Activated naive CD8-positive, alpha-beta T cell treated with anti-CD3 and anti-CD28 coated beads, Interleukin-2, amount 50 U/mL, for 24 hours (primary cell): ENCODE measurements around the gene MTO1.
"Not testable (repeated sequence)": the region's sequence is repeated elsewhere in the genome, so short reads cannot be mapped to it uniquely, and the experiment has no call there.

Experiments
- ATAC-seq: fragments of 150-1000 bp; cut with Tn5 transposase; one replicate; pipeline ENCODE4 v1.10.0; 2021
- DNase-seq: peaks from one replicate; pipeline ENCODE4 v3.0.0; 2021
- H3K27ac Mint-ChIP-seq: one replicate; pipeline ENCODE4 v1.8.0; 2021; ENCODE audit warnings: mild to moderate bottlenecking, mixed read lengths
- H3K27me3 Mint-ChIP-seq: one replicate; pipeline ENCODE4 v1.8.0; 2021; ENCODE audit warnings: mixed read lengths
- H3K36me3 Mint-ChIP-seq: one replicate; pipeline ENCODE4 v1.8.0; 2021; ENCODE audit warnings: low read depth, mixed read lengths
- H3K4me1 Mint-ChIP-seq: one replicate; pipeline ENCODE4 v1.8.0; 2021; ENCODE audit warnings: mixed read lengths
- H3K4me3 Mint-ChIP-seq: one replicate; pipeline ENCODE4 v1.8.0; 2021; ENCODE audit warnings: mild to moderate bottlenecking, moderate library complexity, mixed read lengths
- H3K9me3 Mint-ChIP-seq: one replicate; pipeline ENCODE4 v1.8.0; 2021; ENCODE audit warnings: mixed read lengths

MTO1 gene

GRCh38 chr6:73532293-73532692 is 70.8 kb downstream of the MTO1 start:
- H3K36me3 Mint-ChIP-seq = no peaks in the 10 kb centered on the region
- H3K27ac Mint-ChIP-seq = no peak overlapping the region
- DNase-seq (no peak), ATAC-seq (no peak)
- no peaks in the 10 kb centered on the region for H3K4me1 Mint-ChIP-seq
- H3K9me3 Mint-ChIP-seq = no peaks in the 10 kb centered on the region
- no peaks in the 10 kb centered on the region for H3K27me3 Mint-ChIP-seq
- H3K4me3 Mint-ChIP-seq = no peak overlapping the region

DNA sequence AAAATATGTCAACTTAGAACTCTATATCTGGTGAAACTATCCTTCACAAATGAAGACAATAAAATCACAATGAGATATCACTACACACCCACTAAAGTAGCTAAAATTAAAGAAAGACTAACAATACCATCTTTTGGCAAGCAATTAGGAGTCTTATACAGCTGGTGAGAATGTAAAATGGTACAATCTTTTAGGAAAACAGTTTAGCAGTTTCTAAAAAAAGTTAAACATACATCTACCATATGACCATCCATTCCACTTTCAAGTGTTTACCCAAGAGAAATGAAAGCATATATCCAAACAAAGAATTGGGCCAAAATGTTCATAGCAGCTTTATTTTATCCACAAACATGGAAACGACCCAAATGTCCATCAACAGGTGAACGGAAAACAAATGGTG is 73.1 kb downstream of the MTO1 start:
- no peak for ATAC-seq
- no peaks in the 10 kb centered on the region for H3K36me3 Mint-ChIP-seq
- no peaks in the 10 kb centered on the region for H3K27me3 Mint-ChIP-seq
- DNase-seq = no peak
- peaks cover 2% of the 10 kb centered on the region for H3K4me1 Mint-ChIP-seq
- no peak overlapping the region for H3K27ac Mint-ChIP-seq
- H3K9me3 Mint-ChIP-seq = no peaks in the 10 kb centered on the region
- H3K4me3 Mint-ChIP-seq = no peak overlapping the region

- Mint-ChIP-seq H3K27ac (no peak overlapping the region), H3K4me1 (peaks cover 2% of the 10 kb centered on the region), H3K36me3 (no peaks in the 10 kb centered on the region), H3K9me3 (no peaks in the 10 kb centered on the region), H3K27me3 (no peaks in the 10 kb centered on the region), H3K4me3 (no peak overlapping the region)
- no peak for ATAC-seq
- DNase-seq = no peak
Measured at GRCh38 chr6:73537677-73538076, 76.1 kb downstream of the MTO1 start.

GRCh38 chr6:73538116-73538779 is 76.7 kb downstream of the MTO1 start:
- H3K9me3 Mint-ChIP-seq = no peaks in the 10 kb centered on the region
- H3K27ac Mint-ChIP-seq = no peak overlapping the region
- peaks cover 2% of the 10 kb centered on the region for H3K4me1 Mint-ChIP-seq
- ATAC-seq (no peak), DNase-seq (no peak)
- H3K36me3 Mint-ChIP-seq = no peaks in the 10 kb centered on the region
- H3K4me3 Mint-ChIP-seq = no peak overlapping the region
- no peaks in the 10 kb centered on the region for H3K27me3 Mint-ChIP-seq

GRCh38 chr6:73542481-73542880 is 80.9 kb downstream of the MTO1 start:
- ATAC-seq, H3K36me3 Mint-ChIP-seq, H3K4me1 Mint-ChIP-seq, DNase-seq, H3K9me3 Mint-ChIP-seq, H3K4me3 Mint-ChIP-seq, H3K27me3 Mint-ChIP-seq, H3K27ac Mint-ChIP-seq: not testable (repeated sequence)

DNA sequence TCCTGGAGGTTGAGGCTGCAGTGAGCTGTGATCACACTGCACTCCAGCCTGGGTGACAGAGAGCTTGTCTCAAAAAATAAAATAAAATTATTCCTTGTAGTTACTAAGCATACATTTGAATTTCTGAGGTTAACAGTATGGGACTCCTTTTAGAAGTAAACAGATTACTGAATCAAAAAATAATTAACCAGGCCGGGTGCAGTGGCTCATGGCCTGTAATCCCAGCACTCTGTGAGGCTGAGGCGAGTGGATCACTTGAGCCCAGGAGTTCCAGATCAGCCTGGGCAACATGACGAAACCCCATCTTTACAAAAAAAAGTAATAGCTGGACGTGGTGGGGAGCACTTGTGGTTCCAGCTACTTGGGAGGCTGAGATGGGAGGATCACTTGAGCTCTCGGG is 81.4 kb downstream of the MTO1 start:
- H3K4me1 Mint-ChIP-seq = no peaks in the 10 kb centered on the region
- no peaks in the 10 kb centered on the region for H3K36me3 Mint-ChIP-seq
- no peak overlapping the region for H3K4me3 Mint-ChIP-seq
- no peaks in the 10 kb centered on the region for H3K9me3 Mint-ChIP-seq
- DNase-seq (no peak), ATAC-seq (no peak)
- no peak overlapping the region for H3K27ac Mint-ChIP-seq
- peaks cover 1% of the 10 kb centered on the region for H3K27me3 Mint-ChIP-seq

- no peaks in the 10 kb centered on the region for H3K9me3 Mint-ChIP-seq
- no peaks in the 10 kb centered on the region for H3K36me3 Mint-ChIP-seq
- H3K4me1 Mint-ChIP-seq = no peaks in the 10 kb centered on the region
- ATAC-seq (no peak), DNase-seq (no peak)
- peaks cover 1% of the 10 kb centered on the region for H3K27me3 Mint-ChIP-seq
- H3K27ac Mint-ChIP-seq = no peak overlapping the region
- H3K4me3 Mint-ChIP-seq = no peak overlapping the region
Measured at GRCh38 chr6:73547036-73547435, 85.5 kb downstream of the MTO1 start.

- ATAC-seq = no peak
- Mint-ChIP-seq H3K27ac (no peak overlapping the region), H3K4me1 (no peaks in the 10 kb centered on the region), H3K27me3 (peaks cover 1% of the 10 kb centered on the region), H3K36me3 (no peaks in the 10 kb centered on the region), H3K4me3 (no peak overlapping the region), H3K9me3 (no peaks in the 10 kb centered on the region)
- DNase-seq = no peak
Measured at GRCh38 chr6:73548458-73549446, 87.2 kb downstream of the MTO1 start.

GRCh38 chr6:73551115-73551514 is 89.6 kb downstream of the MTO1 start:
- not testable (repeated sequence) for H3K27me3 Mint-ChIP-seq, ATAC-seq, H3K4me1 Mint-ChIP-seq, H3K36me3 Mint-ChIP-seq, DNase-seq, H3K27ac Mint-ChIP-seq, H3K4me3 Mint-ChIP-seq, H3K9me3 Mint-ChIP-seq

DNA sequence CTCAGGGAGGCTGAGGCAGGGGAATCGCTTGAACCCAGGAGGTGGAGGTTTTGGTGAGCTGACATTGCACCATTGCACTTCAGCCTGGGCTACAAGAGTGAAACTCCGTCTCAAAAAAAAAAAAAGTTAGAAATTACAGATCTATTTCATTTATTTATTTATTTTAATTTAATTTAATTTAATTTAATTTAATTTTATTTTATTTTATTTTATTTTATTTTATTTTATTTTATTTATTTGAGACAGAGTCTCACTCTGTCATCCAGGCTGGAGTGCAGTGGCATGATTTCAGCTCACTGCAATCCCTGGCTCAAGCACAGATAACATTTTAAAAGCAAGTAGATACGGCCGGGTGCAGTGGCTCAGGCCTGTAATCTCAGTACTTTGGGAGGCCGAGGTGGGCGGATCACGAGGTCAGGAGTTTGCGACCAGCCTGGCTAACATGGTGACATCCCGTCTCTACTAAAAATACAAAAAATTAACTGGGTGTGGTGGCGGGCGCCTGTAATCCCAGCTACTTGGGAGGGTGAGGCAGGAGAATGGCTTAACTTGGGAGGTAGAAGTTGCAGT is 93.9 kb downstream of the MTO1 start:
- peaks cover 17% of the 10 kb centered on the region for H3K4me1 Mint-ChIP-seq
- DNase-seq = not testable (repeated sequence)

GRCh38 chr6:73556836-73557235 is 95.3 kb downstream of the MTO1 start:
- Mint-ChIP-seq H3K27ac (no peak overlapping the region), H3K4me1 (peaks cover 22% of the 10 kb centered on the region), H3K36me3 (no peaks in the 10 kb centered on the region), H3K9me3 (no peaks in the 10 kb centered on the region), H3K4me3 (no peak overlapping the region), H3K27me3 (no peaks in the 10 kb centered on the region)
- DNase-seq (no peak), ATAC-seq (no peak)

More for the DNA sequence above, 93.9 kb downstream of the MTO1 start:
- H3K36me3 Mint-ChIP-seq, H3K27me3 Mint-ChIP-seq, H3K27ac Mint-ChIP-seq, ATAC-seq, H3K9me3 Mint-ChIP-seq, H3K4me3 Mint-ChIP-seq: not testable (repeated sequence)
